GM12892 (cell line): Measurements from ENCODE around the gene USP8.
"Not testable (repeated sequence)": the region's sequence is repeated elsewhere in the genome, so short reads cannot be mapped to it uniquely, and the experiment has no call there.

Experiments
- DNase-seq: peaks from one replicate; pipeline ENCODE4 v3.0.0; 2011; ENCODE audit not compliant: insufficient read length
- FAIRE-seq: peaks from 2 replicates; lab custom pipeline; 2011; peaks lifted over from hg19 to GRCh38; lab: Jason Lieb, UNC
- POLR2A ChIP-seq: IDR thresholded peaks from 2 replicates; pipeline ENCODE4 v1.6.1; 2011; ENCODE audit warnings: low read depth, low read length, control low read depth
- POLR2AphosphoS5 ChIP-seq: IDR thresholded peaks from 2 replicates; pipeline ENCODE4 v1.6.1; 2011; ENCODE audit warnings: low read depth, low read length, control low read depth
- TAF1 ChIP-seq: IDR thresholded peaks from 2 replicates; pipeline ENCODE4 v1.6.1; 2011; ENCODE audit warnings: low read depth, mild to moderate bottlenecking, control low read depth, low read length, borderline replicate concordance

Gene USP8

DNA sequence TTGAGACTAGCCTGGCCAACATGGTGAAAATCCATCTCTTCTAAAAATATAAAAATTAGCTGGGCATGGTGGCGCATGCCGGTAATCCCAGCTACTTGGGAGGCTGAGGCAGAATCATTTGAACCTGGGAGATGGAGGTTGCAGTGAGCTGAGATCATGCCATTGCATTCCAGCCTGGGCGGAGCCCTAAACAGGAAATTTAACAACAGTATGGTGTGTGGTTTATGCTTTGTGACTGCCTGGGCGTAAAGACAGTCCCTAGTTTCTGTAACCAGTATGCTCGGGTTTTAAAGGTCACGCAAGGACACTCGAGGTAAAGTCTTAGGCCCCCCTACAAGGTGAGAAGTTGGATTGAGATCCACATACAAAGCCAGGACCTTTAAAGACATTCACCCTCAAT lies 78.9 kb downstream of the USP8 start:
- FAIRE-seq (no peak), DNase-seq (no peak)
- no peak for TF ChIP-seq POLR2AphosphoS5
- no peak for TF ChIP-seq TAF1
- no peak for TF ChIP-seq POLR2A

DNA sequence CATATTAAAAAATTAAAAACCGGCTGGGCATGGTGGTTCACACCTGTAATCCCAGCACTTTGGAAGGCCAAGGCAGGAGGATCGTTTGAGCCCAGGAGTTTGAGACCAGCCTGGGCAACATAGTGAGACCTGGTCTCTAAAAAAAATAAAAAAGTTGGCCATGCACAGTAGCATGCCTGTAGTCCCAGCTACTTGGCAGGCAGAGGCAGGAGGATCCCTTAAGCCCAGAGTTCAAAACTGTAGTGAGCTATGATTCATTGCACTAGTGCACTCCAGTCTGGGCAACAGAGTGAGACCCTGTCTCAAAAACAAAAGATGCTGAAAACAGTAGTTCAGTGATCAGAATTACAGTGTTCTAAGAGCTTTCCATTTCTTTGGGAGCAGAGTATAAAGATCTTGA lies 81.5 kb downstream of the USP8 start:
- not testable (repeated sequence) for FAIRE-seq, DNase-seq

DNA sequence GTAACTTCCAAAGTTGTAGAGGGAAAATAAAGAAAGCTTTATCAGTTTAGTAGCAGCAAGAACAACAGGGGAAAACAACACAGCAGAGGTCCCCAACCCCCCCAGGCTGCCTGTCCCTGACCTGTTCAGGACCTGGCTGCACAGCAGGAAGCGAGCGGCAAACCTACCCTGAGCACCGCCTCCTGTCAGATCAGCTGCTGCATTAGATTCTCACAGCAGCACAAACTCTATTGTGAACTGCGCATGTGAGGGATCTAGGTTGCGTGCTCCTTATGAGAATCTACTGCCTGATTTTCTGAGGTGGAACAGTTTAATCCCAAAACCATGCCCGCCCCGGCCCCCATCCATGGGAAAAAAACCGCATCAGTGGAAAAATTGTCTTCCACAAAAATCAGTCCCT lies 81.9 kb downstream of the USP8 start:
- TF ChIP-seq POLR2AphosphoS5 (no peak), POLR2A (no peak), TAF1 (no peak)
- no peak for DNase-seq
- FAIRE-seq, result no peak

DNA sequence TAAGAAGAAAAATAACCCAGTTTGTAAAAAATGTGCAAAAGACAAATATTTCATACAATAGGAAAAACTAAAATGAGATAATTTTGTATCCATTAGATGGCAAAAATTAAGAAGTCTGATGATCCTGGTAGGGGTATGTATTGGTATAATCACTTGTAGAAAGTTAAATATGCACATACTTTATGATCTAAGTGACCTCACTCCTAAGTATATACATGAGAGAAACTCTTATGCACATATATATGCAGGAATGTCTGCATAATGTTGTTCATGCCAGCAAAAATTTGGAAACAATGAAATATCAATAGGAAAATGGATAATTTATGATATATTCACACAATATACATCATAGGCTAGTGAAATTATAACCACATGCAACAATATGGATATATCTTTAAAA lies 88.8 kb downstream of the USP8 start:
- TF ChIP-seq TAF1 (no peak), POLR2A (no peak), POLR2AphosphoS5 (no peak)
- no peak for FAIRE-seq
- no peak for DNase-seq

DNA sequence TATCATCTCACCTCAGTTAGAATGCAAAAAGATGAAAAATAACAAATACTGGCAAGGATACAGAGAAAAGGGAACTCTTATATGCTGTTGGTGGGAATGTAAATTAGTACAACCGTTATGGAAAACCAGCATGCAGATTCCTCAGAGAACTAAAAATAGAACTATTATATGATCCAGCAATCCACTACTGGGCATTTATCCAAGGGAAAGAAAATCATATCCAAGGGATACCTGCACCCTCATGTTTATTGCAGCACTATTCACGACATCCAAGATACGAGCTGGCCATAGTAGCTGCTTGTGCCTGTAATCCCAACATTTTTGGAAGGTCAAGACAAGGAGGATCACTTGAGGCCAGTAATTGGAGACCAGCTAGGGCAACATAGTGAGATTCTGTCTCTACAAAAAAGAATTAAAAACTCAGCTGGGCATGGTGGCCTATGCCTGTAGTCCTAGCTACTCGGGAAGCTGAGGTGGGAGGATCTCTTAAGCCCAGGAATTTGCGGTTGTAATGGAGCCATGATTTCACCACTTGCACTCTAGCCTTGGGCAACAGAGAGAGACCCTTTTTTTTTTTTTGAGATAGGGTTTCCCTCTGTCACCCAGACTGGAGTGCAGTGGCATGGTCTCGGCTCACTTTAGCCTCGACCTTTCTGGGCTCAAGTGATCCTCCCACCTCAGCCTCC lies 95.7 kb downstream of the USP8 start:
- no peak for FAIRE-seq
- no peak for TF ChIP-seq POLR2AphosphoS5
- no peak for TF ChIP-seq POLR2A
- TF ChIP-seq TAF1, result no peak
- no peak for DNase-seq

DNA sequence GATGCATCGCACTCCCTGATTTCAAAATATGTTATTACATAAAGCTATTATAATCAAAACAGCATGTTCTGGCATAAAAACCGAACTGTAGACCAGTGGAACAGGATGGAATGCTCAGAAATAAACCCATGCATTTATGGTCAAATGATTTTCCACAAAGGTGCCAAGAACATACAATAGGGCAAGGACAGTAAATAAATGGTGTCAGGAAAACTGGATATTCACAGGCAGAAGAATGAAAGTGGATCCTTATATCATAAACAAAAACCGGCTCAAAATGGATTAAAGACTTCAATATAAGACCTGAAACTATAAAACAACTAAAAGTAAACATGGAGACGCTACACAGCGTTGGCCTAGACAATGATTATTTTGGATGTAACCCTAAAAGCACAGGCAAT lies 99.6 kb downstream of the USP8 start:
- FAIRE-seq (no peak), DNase-seq (no peak)
- TF ChIP-seq POLR2AphosphoS5 (no peak), POLR2A (no peak), TAF1 (no peak)

DNA sequence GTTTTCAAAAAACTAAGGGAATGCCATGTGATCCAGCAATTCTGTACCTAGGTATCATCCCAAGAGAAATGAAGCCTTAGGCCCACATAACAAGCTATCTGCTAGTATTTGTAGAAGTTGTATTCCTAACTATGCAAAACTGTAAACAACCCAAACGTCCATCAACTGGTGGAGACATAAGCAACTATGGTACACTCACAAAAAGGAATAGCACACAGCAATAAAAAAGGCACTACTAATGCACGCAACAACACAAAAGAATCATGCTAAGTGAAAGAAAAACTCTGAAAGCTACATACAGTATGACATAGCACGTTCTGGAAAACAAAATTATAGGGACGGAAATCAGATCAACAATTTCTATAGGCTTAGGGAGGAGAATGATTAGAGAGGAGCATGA lies 107.0 kb downstream of the USP8 start:
- FAIRE-seq (no peak), DNase-seq (no peak)
- TF ChIP-seq POLR2AphosphoS5 (no peak), TAF1 (no peak), POLR2A (no peak)

DNA sequence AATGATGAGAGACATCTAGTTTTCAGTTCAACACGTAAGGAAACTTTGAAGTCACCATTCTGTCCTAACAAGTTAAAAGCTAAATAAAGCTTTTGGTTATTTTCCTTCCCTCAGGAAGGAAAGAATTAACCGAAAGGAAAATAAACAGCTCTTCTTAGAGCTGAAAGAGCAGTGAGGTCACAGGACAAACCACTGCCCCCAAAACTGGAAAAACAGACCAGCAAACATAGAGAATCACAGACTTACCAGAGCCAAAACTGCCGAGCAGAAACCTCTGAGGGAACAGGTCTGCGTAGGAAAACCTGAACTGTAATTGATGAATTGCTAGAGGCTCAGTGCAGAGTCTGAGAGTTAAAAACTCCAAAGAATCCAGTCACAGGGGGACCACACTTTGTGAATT lies 107.6 kb downstream of the USP8 start:
- FAIRE-seq (no peak), DNase-seq (no peak)
- TF ChIP-seq POLR2AphosphoS5 (no peak), TAF1 (no peak), POLR2A (no peak)

DNA sequence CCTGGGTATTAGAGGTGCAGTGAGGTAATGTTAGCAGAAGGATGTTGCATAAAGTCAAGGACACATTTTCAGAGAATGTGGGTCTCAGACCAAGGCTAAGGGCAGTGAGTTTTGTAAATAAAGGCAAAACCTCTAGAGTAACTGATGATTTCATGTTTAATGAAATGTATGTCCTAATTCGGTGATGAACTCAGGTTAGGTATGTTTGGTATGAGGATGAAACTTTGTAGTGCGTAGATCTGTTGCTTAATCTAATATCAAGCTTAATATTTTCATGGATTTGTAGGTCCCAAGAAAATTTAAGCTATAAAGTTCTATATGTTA lies 118.6 kb downstream of the USP8 start:
- TF ChIP-seq POLR2A, result no peak
- TF ChIP-seq POLR2AphosphoS5, result no peak
- TF ChIP-seq TAF1, result no peak
- DNase-seq (no peak), FAIRE-seq (no peak)

DNA sequence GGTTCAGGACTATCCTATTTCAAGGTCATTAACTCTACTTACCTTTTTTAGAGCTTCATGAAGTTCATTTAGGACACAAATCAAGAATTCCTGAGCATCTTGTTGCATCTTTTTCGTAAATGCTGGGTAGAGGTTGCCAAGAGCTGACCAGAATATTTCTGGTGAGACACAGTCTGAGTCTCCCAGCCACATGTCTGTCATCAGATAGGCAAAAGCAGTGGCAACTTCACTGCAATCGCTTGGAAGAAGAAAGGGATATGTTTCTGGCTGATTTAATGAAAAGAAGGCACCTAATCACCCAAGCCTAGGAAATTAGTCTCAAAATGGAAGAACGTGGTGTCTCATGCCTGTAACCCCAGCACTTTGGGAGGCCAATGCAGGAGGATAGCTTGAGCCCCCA lies 119.4 kb downstream of the USP8 start:
- DNase-seq, result no peak
- TF ChIP-seq TAF1 (no peak), POLR2AphosphoS5 (no peak), POLR2A (no peak)

DNA sequence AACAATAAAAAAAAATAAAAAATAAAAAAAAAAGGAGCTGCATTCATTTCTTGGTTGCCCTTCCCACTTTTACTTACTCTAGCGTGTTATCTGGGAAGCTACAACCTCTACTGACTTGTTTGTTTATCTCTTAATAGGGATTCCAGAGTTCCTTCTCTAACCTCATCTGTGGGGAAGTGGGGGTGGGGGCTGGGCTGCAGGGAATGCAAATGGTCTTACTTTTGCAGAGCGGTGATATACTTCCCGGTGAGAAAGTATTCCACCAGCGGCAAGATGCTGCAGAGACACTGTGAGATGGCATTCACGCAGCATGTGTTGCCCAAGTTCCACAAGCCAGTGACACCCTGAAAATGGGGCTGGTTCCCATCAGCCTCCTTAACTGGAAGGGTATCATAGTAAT lies 120.2 kb downstream of the USP8 start:
- FAIRE-seq (no peak), DNase-seq (no peak)
- TF ChIP-seq TAF1 (no peak), POLR2A (no peak), POLR2AphosphoS5 (no peak)

More for the DNA sequence above, 119.4 kb downstream of the USP8 start:
- FAIRE-seq, result no peak

DNA sequence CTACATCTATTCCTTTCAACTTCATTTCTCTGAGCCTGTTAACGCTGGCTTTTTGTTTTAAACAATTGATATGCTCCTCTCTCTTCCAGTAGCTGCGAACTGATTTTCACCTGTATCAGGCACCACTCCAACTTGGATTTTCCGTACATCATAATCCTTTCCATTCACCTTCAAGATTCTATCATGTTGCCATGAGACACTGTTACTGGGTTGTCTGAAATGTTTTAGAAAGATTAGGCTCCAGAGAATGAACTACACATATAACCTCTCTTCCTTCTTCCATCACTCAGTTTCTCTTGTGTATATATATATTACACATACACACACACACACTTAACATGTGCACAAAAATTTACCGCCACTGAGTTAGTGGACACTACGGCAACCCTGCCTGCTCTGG lies 122.4 kb downstream of the USP8 start, which contains the start of gene USP50:
Gene USP50 (minus strand): TSS at position 101 of the 400 bp plus-strand sequence. CDS start 141 bp downstream, outside the sequence.
- DNase-seq (no peak), FAIRE-seq (no peak)
- no peak for TF ChIP-seq POLR2AphosphoS5
- TF ChIP-seq POLR2A, result no peak
- TF ChIP-seq TAF1, result no peak

DNA sequence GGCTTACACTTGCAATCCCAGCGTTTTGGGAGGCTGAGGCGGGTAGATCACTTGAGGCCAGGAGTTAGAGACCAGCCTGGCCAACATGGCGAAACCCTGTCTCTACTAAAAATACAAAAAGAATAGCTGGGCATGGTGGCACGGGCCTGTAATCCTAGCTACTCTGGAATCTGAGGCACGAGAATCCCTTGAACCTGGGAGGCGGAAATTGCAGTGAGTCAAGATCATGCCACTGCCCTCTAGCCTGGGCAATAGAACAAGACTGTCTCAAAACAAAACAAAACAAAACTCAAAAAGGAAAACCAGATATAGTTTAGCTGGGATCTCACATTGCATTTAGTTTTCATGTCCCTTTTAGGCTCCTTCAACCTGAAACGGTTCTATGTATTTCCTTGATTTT lies 125.1 kb downstream of the USP8 start:
- DNase-seq, result no peak
- no peak for FAIRE-seq
- TF ChIP-seq POLR2A, result no peak
- no peak for TF ChIP-seq POLR2AphosphoS5
- TF ChIP-seq TAF1, result no peak

DNA sequence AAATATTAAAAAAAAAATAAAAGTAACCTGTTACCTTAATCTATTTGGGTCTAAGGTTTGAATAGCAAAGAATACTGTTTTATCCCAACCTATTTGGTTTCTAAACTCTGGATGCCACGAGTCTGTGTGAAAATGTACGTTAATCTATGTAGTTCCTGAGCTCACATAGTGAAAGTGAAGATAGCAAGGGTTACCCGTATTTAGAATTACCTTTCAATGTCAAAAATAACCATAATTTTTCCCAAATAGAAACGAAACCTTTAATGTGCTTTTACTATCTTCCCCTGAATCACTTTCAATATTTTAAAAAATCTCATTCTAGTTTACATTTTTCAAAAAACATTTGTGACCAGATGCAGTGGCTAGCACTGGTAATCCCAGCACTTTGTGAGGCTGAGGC lies 128.0 kb downstream of the USP8 start:
- DNase-seq (no peak), FAIRE-seq (no peak)
- TF ChIP-seq POLR2A (no peak), TAF1 (no peak), POLR2AphosphoS5 (no peak)
